ENCODE data around the gene SLC35G2.
"Not testable (repeated sequence)": the region's sequence is repeated elsewhere in the genome, so short reads cannot be mapped to it uniquely, and the experiment has no call there.

The SLC35G2 gene

DNA sequence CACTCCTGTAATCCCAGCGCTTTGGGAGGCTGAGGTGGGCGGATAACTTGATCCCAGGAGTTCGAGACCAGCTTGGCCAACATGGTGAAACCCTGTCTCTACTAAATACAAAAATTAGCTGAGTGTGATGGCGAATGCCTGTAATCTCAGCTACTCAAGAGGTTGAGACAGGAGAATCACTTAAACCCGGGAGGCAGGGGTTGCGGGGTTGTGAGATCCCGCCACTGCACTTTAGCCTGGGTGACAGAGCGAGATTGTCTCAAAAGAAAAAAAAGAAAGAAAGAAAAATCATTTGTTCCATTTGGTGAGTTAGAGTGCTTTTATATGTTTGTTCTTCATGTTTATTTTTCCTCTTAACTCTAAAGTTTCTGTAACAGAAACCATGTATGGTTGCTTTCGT, 50.4 kb downstream of the SLC35G2 start:
- Histone ChIP-seq H3K79me2 (ENCODE audit: insufficient read depth, low read length) (peaks cover 98% of the 10 kb centered on the region), H3K27ac (ENCODE audit: low read depth, low read length) (no peak overlapping the region), H3K27me3 (ENCODE audit: low read length) (no peaks in the 10 kb centered on the region), H3K4me2 (ENCODE audit: low read depth, low read length, poor library complexity, severe bottlenecking) (no peak overlapping the region), H3K36me3 (ENCODE audit: low read length) (peaks cover 16% of the 10 kb centered on the region; the same call in 1 of the 2 replicates), H3K4me3 (ENCODE audit: insufficient read depth, low read length, poor library complexity, severe bottlenecking) (no peak overlapping the region), H2AFZ (ENCODE audit: low read depth, low read length, severe bottlenecking) (no peak overlapping the region), H3F3A (ENCODE audit: insufficient read depth) (no peaks in the 10 kb centered on the region), H3K9ac (ENCODE audit: low read length) (no peak overlapping the region), H3K9me2 (replicated peaks; ENCODE audit: insufficient read depth, low read length) (no peaks in the 10 kb centered on the region), H4K20me1 (ENCODE audit: low read depth, low read length) (peaks cover 11% of the 10 kb centered on the region; the same call in 1 of the 2 replicates), H3K9me3 (ENCODE audit: insufficient read depth, low read length) (no peaks in the 10 kb centered on the region)
- TF ChIP-seq EZH2phosphoT487 (conservative IDR thresholded peaks at IDR 0.05; ENCODE audit: low read length) = no peak
- TF ChIP-seq, protein P1, sequence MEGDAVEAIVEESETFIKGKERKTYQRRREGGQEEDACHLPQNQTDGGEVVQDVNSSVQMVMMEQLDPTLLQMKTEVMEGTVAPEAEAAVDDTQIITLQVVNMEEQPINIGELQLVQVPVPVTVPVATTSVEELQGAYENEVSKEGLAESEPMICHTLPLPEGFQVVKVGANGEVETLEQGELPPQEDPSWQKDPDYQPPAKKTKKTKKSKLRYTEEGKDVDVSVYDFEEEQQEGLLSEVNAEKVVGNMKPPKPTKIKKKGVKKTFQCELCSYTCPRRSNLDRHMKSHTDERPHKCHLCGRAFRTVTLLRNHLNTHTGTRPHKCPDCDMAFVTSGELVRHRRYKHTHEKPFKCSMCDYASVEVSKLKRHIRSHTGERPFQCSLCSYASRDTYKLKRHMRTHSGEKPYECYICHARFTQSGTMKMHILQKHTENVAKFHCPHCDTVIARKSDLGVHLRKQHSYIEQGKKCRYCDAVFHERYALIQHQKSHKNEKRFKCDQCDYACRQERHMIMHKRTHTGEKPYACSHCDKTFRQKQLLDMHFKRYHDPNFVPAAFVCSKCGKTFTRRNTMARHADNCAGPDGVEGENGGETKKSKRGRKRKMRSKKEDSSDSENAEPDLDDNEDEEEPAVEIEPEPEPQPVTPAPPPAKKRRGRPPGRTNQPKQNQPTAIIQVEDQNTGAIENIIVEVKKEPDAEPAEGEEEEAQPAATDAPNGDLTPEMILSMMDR (IDR thresholded peaks at IDR 0.05; ENCODE audit: insufficient read depth, low read length, poor library complexity, severe bottlenecking) = no peak

DNA sequence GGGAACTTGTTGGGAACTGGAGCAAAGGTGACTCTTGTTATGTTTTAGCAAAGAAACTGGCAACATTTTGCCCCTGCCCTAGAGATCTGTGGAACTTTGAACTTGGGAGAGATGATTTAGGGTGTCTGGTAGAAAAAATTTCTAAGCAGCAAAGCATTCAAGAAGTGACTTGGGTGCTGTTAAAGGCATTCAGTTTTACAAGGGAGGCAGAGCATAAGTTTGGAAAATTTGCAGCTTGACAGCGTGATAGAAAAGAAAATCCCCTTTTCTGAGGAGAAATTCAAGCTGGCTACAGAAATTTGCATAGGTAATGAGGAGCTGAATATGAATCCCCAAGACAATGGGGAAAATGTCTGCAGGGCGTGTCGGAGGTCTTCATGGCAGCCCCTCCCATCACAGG, 53.3 kb downstream of the SLC35G2 start:
- H3F3A ChIP-seq (ENCODE audit: insufficient read depth); H3K9me3 ChIP-seq (ENCODE audit: insufficient read depth, low read length); H3K27me3 ChIP-seq (ENCODE audit: low read length); H3K9ac ChIP-seq (ENCODE audit: low read length); H3K4me3 ChIP-seq (ENCODE audit: insufficient read depth, low read length, poor library complexity, severe bottlenecking); H2AFZ ChIP-seq (ENCODE audit: low read depth, low read length, severe bottlenecking); H3K27ac ChIP-seq (ENCODE audit: low read depth, low read length); H3K4me2 ChIP-seq (ENCODE audit: low read depth, low read length, poor library complexity, severe bottlenecking); H3K9me2 ChIP-seq (replicated peaks; ENCODE audit: insufficient read depth, low read length): not testable (repeated sequence)
- Histone ChIP-seq H3K36me3 (ENCODE audit: low read length) (peaks cover 21% of the 10 kb centered on the region; the same call in 1 of the 2 replicates), H4K20me1 (ENCODE audit: low read depth, low read length) (peaks cover 18% of the 10 kb centered on the region; the same call in 1 of the 2 replicates), H3K79me2 (ENCODE audit: insufficient read depth, low read length) (peaks cover 90% of the 10 kb centered on the region)

DNA sequence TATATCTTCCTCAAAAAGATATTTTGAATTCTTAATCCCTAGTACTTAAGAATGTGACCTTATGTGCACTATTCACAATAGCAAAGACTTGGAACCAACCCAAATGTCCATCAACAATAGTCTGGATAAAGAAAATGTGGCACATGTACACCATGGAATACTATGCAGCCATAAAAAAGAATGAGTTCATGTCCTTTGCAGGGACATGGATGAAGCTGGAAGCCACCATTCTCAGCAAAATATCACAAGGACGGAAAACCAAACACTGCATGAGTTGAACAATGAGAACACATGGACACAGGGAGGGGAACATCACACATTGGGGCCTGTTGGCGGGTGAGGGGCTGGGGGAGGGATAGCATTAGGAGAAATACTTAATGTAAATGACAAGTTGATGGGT, 60.6 kb downstream of the SLC35G2 start:
- not testable (repeated sequence) for H2AFZ ChIP-seq (ENCODE audit: low read depth, low read length, severe bottlenecking); H3K4me2 ChIP-seq (ENCODE audit: low read depth, low read length, poor library complexity, severe bottlenecking); H3K9me3 ChIP-seq (ENCODE audit: insufficient read depth, low read length); H3K27ac ChIP-seq (ENCODE audit: low read depth, low read length); H3K9me2 ChIP-seq (replicated peaks; ENCODE audit: insufficient read depth, low read length); H3K9ac ChIP-seq (ENCODE audit: low read length); H3K4me3 ChIP-seq (ENCODE audit: insufficient read depth, low read length, poor library complexity, severe bottlenecking); H3K36me3 ChIP-seq (ENCODE audit: low read length); H3K27me3 ChIP-seq (ENCODE audit: low read length)
- peaks cover 34% of the 10 kb centered on the region for H3F3A ChIP-seq (ENCODE audit: insufficient read depth)
- H3K79me2 ChIP-seq (ENCODE audit: insufficient read depth, low read length) = peaks cover 89% of the 10 kb centered on the region
- peaks cover 21% of the 10 kb centered on the region for H4K20me1 ChIP-seq (ENCODE audit: low read depth, low read length)

DNA sequence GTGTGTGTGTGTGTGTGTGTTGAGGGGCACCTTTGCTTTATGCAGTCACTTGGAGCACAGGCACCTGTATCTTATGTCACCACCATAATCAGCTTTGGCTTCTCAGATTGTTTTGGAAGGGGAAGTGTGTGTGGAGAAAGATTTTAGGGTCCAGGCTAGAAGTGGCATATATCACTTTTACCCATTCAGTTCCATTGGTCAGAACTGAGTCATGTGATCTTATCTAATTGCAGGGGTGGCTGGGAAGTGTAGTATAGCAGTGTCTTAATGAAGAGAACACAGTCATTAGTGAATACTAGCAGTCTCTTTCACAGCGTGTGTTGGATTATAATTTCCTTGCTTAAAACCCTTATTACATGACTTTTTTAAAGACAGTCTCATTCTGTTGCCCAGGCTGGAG, 63.6 kb downstream of the SLC35G2 start:
- TF ChIP-seq EZH2phosphoT487 (conservative IDR thresholded peaks at IDR 0.05; ENCODE audit: low read length) = no peak
- TF ChIP-seq, protein P1 (IDR thresholded peaks at IDR 0.05; ENCODE audit: insufficient read depth, low read length, poor library complexity, severe bottlenecking) = no peak
- no peak overlapping the region for H3K9ac ChIP-seq (ENCODE audit: low read length)
- no peaks in the 10 kb centered on the region for H3K9me3 ChIP-seq (ENCODE audit: insufficient read depth, low read length)
- peaks cover 49% of the 10 kb centered on the region for H3F3A ChIP-seq (ENCODE audit: insufficient read depth)
- H2AFZ ChIP-seq (ENCODE audit: low read depth, low read length, severe bottlenecking) = no peak overlapping the region
- no peaks in the 10 kb centered on the region for H3K9me2 ChIP-seq (replicated peaks; ENCODE audit: insufficient read depth, low read length)
- H3K79me2 ChIP-seq (ENCODE audit: insufficient read depth, low read length) = peaks cover 99% of the 10 kb centered on the region
- peaks cover 9% of the 10 kb centered on the region; the same call in 1 of the 2 replicates for H4K20me1 ChIP-seq (ENCODE audit: low read depth, low read length)
- H3K27me3 ChIP-seq (ENCODE audit: low read length) = no peaks in the 10 kb centered on the region
- no peaks in the 10 kb centered on the region for H3K36me3 ChIP-seq (ENCODE audit: low read length)
- peak overlapping the region; percentile 89 for H3K4me2 ChIP-seq (ENCODE audit: low read depth, low read length, poor library complexity, severe bottlenecking)
- H3K4me3 ChIP-seq (ENCODE audit: insufficient read depth, low read length, poor library complexity, severe bottlenecking) = no peak overlapping the region
- peak overlapping the region; percentile 90; the same call in 1 of the 2 replicates for H3K27ac ChIP-seq (ENCODE audit: low read depth, low read length)

Data from SU-DHL-6 (cell line).